Osteoblast (primary cell): ENCODE measurements around the gene PTPN3. TPM values are rescaled to one million over a fixed set of nuclear protein-coding genes. Genes with fewer than 3 reads are reported as not detected.
"Not testable (repeated sequence)": the region's sequence is repeated elsewhere in the genome, so short reads cannot be mapped to it uniquely, and the experiment has no call there.

Experiments used
- DNase-seq: peaks from one replicate; pipeline ENCODE4 v3.0.0; 2011; ENCODE audit warnings: low spot score, mixed read lengths; ENCODE audit not compliant: insufficient read length; ENCODE audit errors: missing footprints
- H2AFZ ChIP-seq: 2 replicates; pipeline ENCODE4 v1.6.0; 2011; ENCODE audit warnings: mild to moderate bottlenecking, low read length
- H3K27ac ChIP-seq: 2 replicates; pipeline ENCODE4 v1.5.1; 2011; ENCODE audit warnings: mild to moderate bottlenecking, low read depth, low read length, moderate library complexity
- H3K27me3 ChIP-seq: 2 replicates; pipeline ENCODE4 v1.6.0; 2012; ENCODE audit warnings: mild to moderate bottlenecking, control low read depth, inconsistent platforms, low read length, moderate library complexity; ENCODE audit not compliant: insufficient read depth
- H3K36me3 ChIP-seq: 2 replicates; pipeline ENCODE4 v1.5.1; 2011; ENCODE audit warnings: mild to moderate bottlenecking, low read length, control low read depth, moderate library complexity; ENCODE audit not compliant: insufficient read depth
- H3K4me1 ChIP-seq: 2 replicates; pipeline ENCODE4 v1.5.1; 2011; ENCODE audit warnings: mild to moderate bottlenecking, low read length, control low read depth, moderate library complexity; ENCODE audit not compliant: insufficient read depth
- H3K4me2 ChIP-seq: 2 replicates; pipeline ENCODE4 v1.6.0; 2011; ENCODE audit warnings: mild to moderate bottlenecking, low read length; ENCODE audit not compliant: insufficient read depth
- H3K4me3 ChIP-seq: fragments of 200-600 bp; sonication (generic); 3 replicates; pipeline ENCODE4 v1.5.1; 2012; ENCODE audit warnings: mild to moderate bottlenecking, low read length, inconsistent platforms; ENCODE audit not compliant: insufficient read depth
- H3K79me2 ChIP-seq: 2 replicates; pipeline ENCODE4 v1.6.0; 2012; ENCODE audit warnings: mild to moderate bottlenecking, low read length, control low read depth, inconsistent platforms; ENCODE audit not compliant: insufficient read depth
- H3K9me3 ChIP-seq: 2 replicates; pipeline ENCODE4 v1.5.1; 2011; ENCODE audit warnings: low read depth, low read length, control low read depth
- H4K20me1 ChIP-seq: 2 replicates; pipeline ENCODE4 v1.6.0; 2012; ENCODE audit warnings: mild to moderate bottlenecking, low read length, control low read depth; ENCODE audit not compliant: insufficient read depth
- CTCF ChIP-seq: IDR thresholded peaks from 2 replicates; pipeline ENCODE4 v1.5.1; 2011; ENCODE audit warnings: mild to moderate bottlenecking, low read depth, low read length, moderate library complexity; ENCODE audit errors: extremely low read depth
- total RNA-seq: library from RNA; depleted of rRNA; stranded (reverse); fragments of >200 nt; gene quantifications from 2 replicates; pipeline ENCODE4 v1.2.3, GENCODE V29; 2012

Gene PTPN3
- total RNA-seq, 1 donor = 2.9 TPM

- no peak for TF ChIP-seq CTCF
- Histone ChIP-seq H3K4me3 (no peak overlapping the region), H3K79me2 (no peaks in the 10 kb centered on the region)
These were observed 126.7 kb downstream of the PTPN3 start for GRCh38 chr9:109371374-109371773.

GRCh38 chr9:109369285-109369684, 128.8 kb downstream of the PTPN3 start:
- H3K9me3 ChIP-seq = no peaks in the 10 kb centered on the region
- peaks cover 29% of the 10 kb centered on the region for H3K27me3 ChIP-seq
- H2AFZ ChIP-seq = no peak overlapping the region
- no peak overlapping the region for H3K4me2 ChIP-seq
- H3K36me3 ChIP-seq = no peaks in the 10 kb centered on the region
- H3K4me3 ChIP-seq = no peak overlapping the region
- no peak for TF ChIP-seq CTCF
- no peak overlapping the region for H3K27ac ChIP-seq
- no peaks in the 10 kb centered on the region for H4K20me1 ChIP-seq
- no peaks in the 10 kb centered on the region for H3K4me1 ChIP-seq
- H3K79me2 ChIP-seq = no peaks in the 10 kb centered on the region
- no peak for DNase-seq

More at GRCh38 chr9:109371374-109371773, 126.7 kb downstream of the PTPN3 start:
- Histone ChIP-seq H3K36me3 (no peaks in the 10 kb centered on the region), H2AFZ (no peak overlapping the region), H3K27ac (no peak overlapping the region), H3K27me3 (peaks cover 16% of the 10 kb centered on the region), H3K9me3 (no peaks in the 10 kb centered on the region), H3K4me2 (no peak overlapping the region), H4K20me1 (no peaks in the 10 kb centered on the region), H3K4me1 (no peaks in the 10 kb centered on the region)
- DNase-seq = no peak

- Histone ChIP-seq H2AFZ (no peak overlapping the region), H3K9me3 (peaks cover 7% of the 10 kb centered on the region), H3K4me2 (no peak overlapping the region), H3K4me1 (no peaks in the 10 kb centered on the region), H3K4me3 (no peak overlapping the region), H3K79me2 (no peaks in the 10 kb centered on the region), H3K36me3 (no peaks in the 10 kb centered on the region), H3K27ac (no peak overlapping the region), H3K27me3 (peaks cover 41% of the 10 kb centered on the region), H4K20me1 (no peaks in the 10 kb centered on the region)
- no peak for DNase-seq
- no peak for TF ChIP-seq CTCF
These were observed 137.3 kb downstream of the PTPN3 start for GRCh38 chr9:109360771-109361170.

GRCh38 chr9:109358968-109359603, 139.0 kb downstream of the PTPN3 start:
- not testable (repeated sequence) for H2AFZ ChIP-seq, DNase-seq

More at GRCh38 chr9:109358968-109359603, 139.0 kb downstream of the PTPN3 start:
- H3K27ac ChIP-seq, H3K4me1 ChIP-seq, H3K79me2 ChIP-seq, H3K36me3 ChIP-seq, H3K4me2 ChIP-seq, H3K4me3 ChIP-seq, H4K20me1 ChIP-seq, H3K9me3 ChIP-seq: not testable (repeated sequence)
- peaks cover 36% of the 10 kb centered on the region for H3K27me3 ChIP-seq
